Measurements from ENCODE around the gene RDH5.

DNA sequence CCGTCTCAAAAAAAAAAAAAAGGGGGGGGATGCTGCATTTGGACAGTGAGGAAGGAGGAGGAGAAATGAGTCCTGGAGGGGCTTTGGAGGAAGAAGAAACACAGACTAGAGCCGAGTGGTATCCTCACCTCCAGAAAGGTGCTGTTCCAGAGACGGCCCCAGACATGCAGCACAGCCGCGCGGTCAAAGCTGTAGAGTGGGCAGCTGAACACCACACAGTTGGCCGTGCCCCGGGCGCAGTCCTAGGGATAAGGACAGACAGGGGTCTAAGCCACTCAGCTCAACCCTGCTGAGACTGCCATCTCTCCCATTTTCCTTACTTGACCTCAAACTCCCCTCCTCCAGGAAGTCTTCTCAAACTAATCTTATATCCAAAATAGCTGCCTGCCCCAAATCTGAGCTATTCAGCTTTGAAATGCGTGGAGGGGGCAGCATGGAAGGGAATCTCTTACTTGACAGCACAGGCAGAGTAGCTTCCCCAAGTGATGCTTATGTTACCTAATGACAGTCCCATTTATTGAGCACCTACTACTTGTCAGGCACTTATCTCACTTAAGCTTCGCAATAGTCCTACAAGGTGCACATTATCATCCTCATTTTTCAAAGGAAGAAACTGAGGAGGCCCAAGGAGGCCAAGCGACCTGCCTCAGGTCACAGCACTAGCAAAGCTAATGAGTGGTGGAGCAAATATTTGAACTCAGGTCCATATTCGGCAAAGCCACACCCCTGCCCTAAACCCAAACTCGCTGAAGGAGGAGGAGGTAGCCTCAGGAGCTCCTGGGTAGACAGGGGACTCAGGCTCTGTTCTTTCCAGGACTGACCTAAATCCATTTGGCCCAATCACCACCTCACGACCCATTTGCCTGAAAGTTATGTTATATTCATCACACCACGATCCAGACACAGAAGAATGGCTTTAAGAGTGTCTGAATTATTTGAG, 31.2 kb upstream of the RDH5 start:
- TF ChIP-seq EZH2 (IDR thresholded peaks at IDR 0.05; ENCODE audit: low read length, unreplicated experiment) (no peak), EZH2phosphoT487 (IDR thresholded peaks at IDR 0.05; ENCODE audit: borderline replicate concordance, low read length) (no peak)
- TF ChIP-seq, protein P1, sequence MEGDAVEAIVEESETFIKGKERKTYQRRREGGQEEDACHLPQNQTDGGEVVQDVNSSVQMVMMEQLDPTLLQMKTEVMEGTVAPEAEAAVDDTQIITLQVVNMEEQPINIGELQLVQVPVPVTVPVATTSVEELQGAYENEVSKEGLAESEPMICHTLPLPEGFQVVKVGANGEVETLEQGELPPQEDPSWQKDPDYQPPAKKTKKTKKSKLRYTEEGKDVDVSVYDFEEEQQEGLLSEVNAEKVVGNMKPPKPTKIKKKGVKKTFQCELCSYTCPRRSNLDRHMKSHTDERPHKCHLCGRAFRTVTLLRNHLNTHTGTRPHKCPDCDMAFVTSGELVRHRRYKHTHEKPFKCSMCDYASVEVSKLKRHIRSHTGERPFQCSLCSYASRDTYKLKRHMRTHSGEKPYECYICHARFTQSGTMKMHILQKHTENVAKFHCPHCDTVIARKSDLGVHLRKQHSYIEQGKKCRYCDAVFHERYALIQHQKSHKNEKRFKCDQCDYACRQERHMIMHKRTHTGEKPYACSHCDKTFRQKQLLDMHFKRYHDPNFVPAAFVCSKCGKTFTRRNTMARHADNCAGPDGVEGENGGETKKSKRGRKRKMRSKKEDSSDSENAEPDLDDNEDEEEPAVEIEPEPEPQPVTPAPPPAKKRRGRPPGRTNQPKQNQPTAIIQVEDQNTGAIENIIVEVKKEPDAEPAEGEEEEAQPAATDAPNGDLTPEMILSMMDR (conservative IDR thresholded peaks at IDR 0.05; ENCODE audit: low read depth, low read length): no peak

Data from PC-3 (cell line).